ENCODE data around the gene TDRD7.

DNA sequence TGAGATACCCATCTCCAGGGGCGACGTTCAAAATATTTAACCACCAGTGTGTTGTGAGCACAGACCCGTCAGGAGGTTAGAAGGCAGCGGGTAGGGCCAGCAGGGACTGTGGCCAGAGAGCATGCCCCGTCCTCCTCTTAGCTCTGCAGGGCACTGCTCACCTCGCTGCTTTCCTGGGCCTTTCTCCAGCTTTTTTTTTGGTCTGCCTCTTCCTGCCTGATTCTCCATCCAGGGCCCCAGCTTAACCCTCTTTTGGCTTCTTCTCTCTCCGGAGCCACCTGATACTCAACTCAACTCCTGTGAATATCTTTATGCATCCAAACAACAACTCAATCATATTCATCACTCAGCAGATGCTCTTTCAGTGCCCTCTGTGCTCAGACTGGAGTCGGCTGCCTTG, 133.6 kb downstream of the TDRD7 start:
- TF ChIP-seq, protein P1, sequence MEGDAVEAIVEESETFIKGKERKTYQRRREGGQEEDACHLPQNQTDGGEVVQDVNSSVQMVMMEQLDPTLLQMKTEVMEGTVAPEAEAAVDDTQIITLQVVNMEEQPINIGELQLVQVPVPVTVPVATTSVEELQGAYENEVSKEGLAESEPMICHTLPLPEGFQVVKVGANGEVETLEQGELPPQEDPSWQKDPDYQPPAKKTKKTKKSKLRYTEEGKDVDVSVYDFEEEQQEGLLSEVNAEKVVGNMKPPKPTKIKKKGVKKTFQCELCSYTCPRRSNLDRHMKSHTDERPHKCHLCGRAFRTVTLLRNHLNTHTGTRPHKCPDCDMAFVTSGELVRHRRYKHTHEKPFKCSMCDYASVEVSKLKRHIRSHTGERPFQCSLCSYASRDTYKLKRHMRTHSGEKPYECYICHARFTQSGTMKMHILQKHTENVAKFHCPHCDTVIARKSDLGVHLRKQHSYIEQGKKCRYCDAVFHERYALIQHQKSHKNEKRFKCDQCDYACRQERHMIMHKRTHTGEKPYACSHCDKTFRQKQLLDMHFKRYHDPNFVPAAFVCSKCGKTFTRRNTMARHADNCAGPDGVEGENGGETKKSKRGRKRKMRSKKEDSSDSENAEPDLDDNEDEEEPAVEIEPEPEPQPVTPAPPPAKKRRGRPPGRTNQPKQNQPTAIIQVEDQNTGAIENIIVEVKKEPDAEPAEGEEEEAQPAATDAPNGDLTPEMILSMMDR (IDR thresholded peaks at IDR 0.05; ENCODE audit: low read length), result no peak
- no peak for TF ChIP-seq EZH2 (IDR thresholded peaks at IDR 0.05; ENCODE audit: borderline replicate concordance, low read length)

Data from OCI-LY1 (cell line).